GM13977 (cell line): Measurements from ENCODE around the gene LAMB3.

Experiments
- DNase-seq: peaks from one replicate; pipeline ENCODE4 v3.0.0; 2012; ENCODE audit warnings: low spot score
- CTCF ChIP-seq: IDR thresholded peaks from 2 replicates; pipeline ENCODE4 v1.5.1; 2012; ENCODE audit warnings: mild to moderate bottlenecking, control low read depth; ENCODE audit not compliant: insufficient read depth; ENCODE audit errors: extremely low read depth, missing control alignments
- in situ Hi-C: fragments of 300-500 bp; cut with MboI; formaldehyde crosslinking; loops from one replicate; pipeline ENCODE4 v1.12.0; 2022; ENCODE audit warnings: low sequenced_read_pairs, low pct_unique_long_range_greater_than_20kb, mixed read lengths, inconsistent platforms; ENCODE audit not compliant: unreplicated experiment

Gene LAMB3

GRCh38 chr1:209594440-209594839, 57.8 kb downstream of the LAMB3 start:
- DNase-seq = no peak
- in situ Hi-C loops = no loop called here
- TF ChIP-seq CTCF = no peak

- in situ Hi-C loops = no loop called here
- no peak for TF ChIP-seq CTCF
- no peak for DNase-seq
Observed at GRCh38 chr1:209593747-209594146, 58.5 kb downstream of the LAMB3 start.

DNA sequence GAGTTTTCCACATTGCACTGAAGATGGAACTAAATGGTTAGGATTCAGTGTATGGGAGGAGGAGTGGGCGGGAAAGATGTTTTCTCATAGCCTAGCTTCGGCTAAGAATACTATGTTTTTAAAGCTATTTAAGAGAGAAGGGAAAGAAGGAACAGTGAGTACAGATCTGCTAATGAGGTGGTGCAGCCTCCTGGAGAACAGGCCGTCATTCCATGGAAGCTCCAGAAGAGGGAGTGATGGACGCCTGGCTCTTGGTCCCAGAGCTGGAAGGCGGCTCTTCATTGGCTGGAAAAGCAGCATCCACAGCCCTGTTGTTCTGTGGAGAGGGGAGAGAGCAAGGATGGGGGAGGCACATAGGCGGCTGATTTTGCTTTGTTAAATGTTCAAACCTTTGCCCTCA, 61.8 kb downstream of the LAMB3 start:
- no peak for TF ChIP-seq CTCF
- in situ Hi-C loops = no loop called here
- no peak for DNase-seq

GRCh38 chr1:209589863-209590262, 62.4 kb downstream of the LAMB3 start:
- no peak for DNase-seq
- TF ChIP-seq CTCF = no peak
- in situ Hi-C loops = no loop called here

- DNase-seq = no peak
- in situ Hi-C loops = no loop called here
- no peak for TF ChIP-seq CTCF
Observed at GRCh38 chr1:209589440-209589839, 62.8 kb downstream of the LAMB3 start.

DNA sequence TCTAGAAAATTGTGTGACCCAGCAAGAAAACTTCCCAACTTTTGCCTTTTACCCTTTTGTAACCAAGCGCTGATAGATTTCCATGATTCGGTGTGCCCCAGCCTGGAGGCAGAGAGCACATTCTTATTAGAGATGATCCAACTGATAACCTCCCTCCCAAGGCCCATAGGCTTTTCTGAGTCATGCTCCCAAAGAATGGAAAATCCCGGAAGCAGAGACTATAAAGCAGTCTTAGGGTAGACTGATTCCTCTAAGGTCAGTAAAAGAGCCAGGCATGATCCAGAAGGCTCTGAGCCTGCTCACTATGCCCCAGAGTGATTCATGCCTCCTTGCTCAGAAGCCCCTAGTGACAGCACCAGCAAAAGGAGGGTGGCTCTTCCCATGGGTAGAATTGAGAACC, 64.4 kb downstream of the LAMB3 start:
- DNase-seq = no peak
- TF ChIP-seq CTCF = no peak
- in situ Hi-C loops = no loop called here

DNA sequence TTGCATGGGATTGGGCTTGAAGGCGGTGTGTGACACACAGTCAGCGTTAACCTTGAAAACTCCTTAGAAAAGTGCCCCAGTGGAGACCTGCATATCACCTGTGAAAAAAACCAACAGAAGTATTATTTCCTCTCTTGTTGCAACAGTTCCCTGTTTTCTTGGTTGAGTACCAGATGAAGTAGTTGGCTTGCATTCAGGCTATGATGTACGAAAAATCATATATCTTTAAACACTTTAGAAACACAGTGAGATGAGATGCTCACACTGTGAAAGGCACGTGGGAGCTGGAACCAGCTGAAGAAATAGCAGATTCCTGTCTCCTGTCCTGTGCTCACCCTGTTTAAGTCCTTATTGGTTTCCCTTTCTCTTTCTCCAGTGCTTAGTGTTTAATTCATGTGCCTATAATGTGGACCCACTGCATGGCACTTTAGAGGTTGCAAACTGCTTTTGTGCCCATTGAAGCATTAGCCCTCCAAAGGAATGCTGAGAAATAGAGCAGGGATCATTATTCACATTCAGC, 65.9 kb downstream of the LAMB3 start:
- DNase-seq = no peak
- in situ Hi-C loops = no loop called here
- TF ChIP-seq CTCF = no peak
